GM21786 (cell line): ENCODE measurements around the gene OTX1.

Source experiments
- ATAC-seq: cut with Tn5 transposase; IDR thresholded peaks from one replicate; pipeline ENCODE4 v1.9.1; 2021; ENCODE audit not compliant: unreplicated experiment

Gene OTX1

GRCh38 chr2:63046961-63047320 is 3.7 kb upstream of the OTX1 start:
- no peak for ATAC-seq

GRCh38 chr2:63047321-63048279 is 3.0 kb upstream of the OTX1 start:
- ATAC-seq = no peak

- no peak for ATAC-seq
Measured at GRCh38 chr2:63048367-63049171, 2.1 kb upstream of the OTX1 start.

- no peak for ATAC-seq
Measured at GRCh38 chr2:63049211-63049969, 1.2 kb upstream of the OTX1 start.

GRCh38 chr2:63049970-63050333 is 678 bp upstream of the OTX1 start:
- peak; percentile 30 for ATAC-seq

GRCh38 chr2:63051042-63051794 is 588 bp downstream of the OTX1 start:
- ATAC-seq = no peak

GRCh38 chr2:63051795-63052333 is 1.2 kb downstream of the OTX1 start:
- no peak for ATAC-seq

- no peak for ATAC-seq
Measured at GRCh38 chr2:63052411-63053080, 1.9 kb downstream of the OTX1 start.

GRCh38 chr2:63053081-63053888 is 2.7 kb downstream of the OTX1 start:
- no peak for ATAC-seq

- no peak for ATAC-seq
Measured at GRCh38 chr2:63053889-63054602, 3.4 kb downstream of the OTX1 start.

- ATAC-seq = no peak
Measured at GRCh38 chr2:63054841-63055225, 4.2 kb downstream of the OTX1 start.

GRCh38 chr2:63055226-63056106 is 4.8 kb downstream of the OTX1 start:
- no peak for ATAC-seq

GRCh38 chr2:63056107-63057050 is 5.7 kb downstream of the OTX1 start:
- peak; percentile 30 for ATAC-seq

GRCh38 chr2:63057249-63058143 is 6.9 kb downstream of the OTX1 start:
- ATAC-seq = no peak
